Measurements from ENCODE around the gene UGT2B7. TPM values are rescaled to one million over a fixed set of nuclear protein-coding genes. Genes with fewer than 3 reads are reported as not detected.

Gene UGT2B7
- total RNA-seq, 1 experiment from 2014 or later = not detected

- no peaks in the 10 kb centered on the region for H3K9me3 Mint-ChIP-seq
- H3K56ac ChIP-seq (ENCODE audit: insufficient read length, low read depth, low read length) = no peak overlapping the region
- H2BK5ac ChIP-seq (ENCODE audit: insufficient read length, low read length) = no peak overlapping the region
- H4K5ac ChIP-seq (ENCODE audit: insufficient read length, low read depth, low read length) = no peak overlapping the region
- no peak overlapping the region for H3K4ac ChIP-seq (ENCODE audit: low read depth, low read length)
- H3K4me3 Mint-ChIP-seq = no peak overlapping the region
- no peak overlapping the region for H3K23ac ChIP-seq (ENCODE audit: insufficient read length, low read depth, low read length)
- H3K27me3 Mint-ChIP-seq (ENCODE audit: low read depth) = no peaks in the 10 kb centered on the region
- H2AK5ac ChIP-seq (ENCODE audit: insufficient read length, low read length) = no peak overlapping the region
- no peak overlapping the region for H2BK15ac ChIP-seq (ENCODE audit: low read depth, low read length)
- TF ChIP-seq CTCF (conservative IDR thresholded peaks at IDR 0.05) = no peak
- no peaks in the 10 kb centered on the region for H3K23me2 ChIP-seq (ENCODE audit: insufficient read length, low read depth, low read length, poor library complexity, severe bottlenecking)
- no peaks in the 10 kb centered on the region for H3K4me1 Mint-ChIP-seq
- no peaks in the 10 kb centered on the region for H3K27me3 ChIP-seq (ENCODE audit: insufficient read depth, low read length)
- no peak overlapping the region for H3K14ac ChIP-seq (ENCODE audit: insufficient read depth, low read length)
- no peak overlapping the region for H4K91ac ChIP-seq (ENCODE audit: insufficient read length, low read depth, low read length)
- no peak overlapping the region for H3K18ac ChIP-seq (ENCODE audit: insufficient read length, low read depth, low read length)
- H2BK120ac ChIP-seq (ENCODE audit: low read depth, low read length, poor library complexity, severe bottlenecking) = no peak overlapping the region
- no peak overlapping the region for H2AFZ ChIP-seq (ENCODE audit: low read length)
- no peaks in the 10 kb centered on the region; the same call in 1 of the 2 replicates for H3K79me2 ChIP-seq (ENCODE audit: insufficient read depth, low read length)
- H3K27ac ChIP-seq (ENCODE audit: insufficient read length, low read depth, low read length) = no peak overlapping the region
- no peaks in the 10 kb centered on the region for H3K79me1 ChIP-seq (ENCODE audit: insufficient read depth, low read depth, low read length, poor library complexity, severe bottlenecking)
- no peak overlapping the region for H3T11ph ChIP-seq (ENCODE audit: low read length)
- no peak overlapping the region for H2BK12ac ChIP-seq (ENCODE audit: insufficient read length, low read depth, low read length)
- DNase-seq = no peak
- H3K4me1 ChIP-seq (ENCODE audit: insufficient read depth, low read length) = no peaks in the 10 kb centered on the region; the same call in 1 of the 2 replicates
- H3K9me3 ChIP-seq (ENCODE audit: control insufficient read depth, low read depth, low read length) = no peaks in the 10 kb centered on the region
- no peak overlapping the region for H3K9ac ChIP-seq (ENCODE audit: extremely low read depth, insufficient read length, low read length)
- no peak overlapping the region for H3K4me2 ChIP-seq (ENCODE audit: insufficient read depth, insufficient read length, low read length)
- H2BK20ac ChIP-seq (ENCODE audit: low read depth, low read length, poor library complexity, severe bottlenecking) = no peak overlapping the region
- no peak overlapping the region for H4K8ac ChIP-seq (replicated peaks; ENCODE audit: insufficient read length, low read depth, low read length)
- H3K36me3 Mint-ChIP-seq (ENCODE audit: insufficient read depth in 1 of 3, low read depth in 3 of 3) = peaks cover 0 to 4% (median 0%) of the 10 kb centered on the region in 3 experiments; a peak in 1 of 7 replicates
- H4K20me1 ChIP-seq (ENCODE audit: control insufficient read depth, insufficient read depth, insufficient read length) = no peaks in the 10 kb centered on the region
- no peak overlapping the region for H3K27ac Mint-ChIP-seq
These were observed 29.3 kb upstream of the UGT2B7 start for GRCh38 chr4:69066945-69067344.

All from H9 (cell line).